IPS-20b (cell line): ENCODE data around the gene PLD5.
A peak's percentile ranks its signal among the peaks of the same experiment; 100 is the strongest.

Experiments
- H3K27ac ChIP-seq: one replicate; pipeline ENCODE4 v1.5.1; 2013; ENCODE audit warnings: low read length
- H3K27me3 ChIP-seq: 2 replicates; pipeline ENCODE4 v1.6.1; 2013; ENCODE audit warnings: mild to moderate bottlenecking, low read length, inconsistent platforms; ENCODE audit not compliant: insufficient read depth
- H3K36me3 ChIP-seq: 2 replicates; pipeline ENCODE4 v1.6.1; 2013; ENCODE audit warnings: low read depth, mild to moderate bottlenecking, inconsistent platforms, low read length, moderate library complexity; ENCODE audit not compliant: insufficient read depth
- H3K4me1 ChIP-seq: 2 replicates; pipeline ENCODE4 v1.6.1; 2013; ENCODE audit warnings: mild to moderate bottlenecking, control low read depth, inconsistent platforms, low read length, moderate library complexity; ENCODE audit not compliant: insufficient read depth
- H3K4me3 ChIP-seq: 2 replicates; pipeline ENCODE4 v1.5.1; 2013; ENCODE audit warnings: mild to moderate bottlenecking, low read length, inconsistent platforms
- H3K9ac ChIP-seq: 2 replicates; pipeline ENCODE4 v1.6.1; 2013; ENCODE audit warnings: low read depth, mild to moderate bottlenecking, inconsistent platforms, low read length, moderate library complexity
- H3K9me3 ChIP-seq: 2 replicates; pipeline ENCODE4 v1.6.1; 2013; ENCODE audit warnings: mild to moderate bottlenecking, low read depth, low read length, inconsistent platforms; ENCODE audit not compliant: insufficient read depth

Gene PLD5

DNA sequence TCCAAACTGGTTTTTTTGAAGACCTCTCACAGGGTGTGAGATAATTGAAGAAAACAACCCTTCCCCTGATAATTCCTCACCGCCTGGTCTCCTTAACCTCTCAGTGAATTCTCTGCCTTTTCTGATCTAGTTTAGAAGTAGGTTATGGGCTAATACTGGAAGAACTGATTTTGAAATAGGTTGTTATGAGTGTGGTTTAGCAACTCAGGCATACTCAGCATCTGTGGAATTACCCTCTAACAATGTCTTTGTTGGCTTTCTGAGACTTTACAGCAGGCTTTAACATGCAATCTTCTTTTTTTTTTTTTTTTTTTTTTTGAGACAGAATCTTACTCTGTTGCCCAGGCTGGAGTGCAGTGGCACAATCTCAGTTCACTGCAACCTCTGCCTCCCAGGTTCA is 10.3 kb upstream of the PLD5 start:
- no peaks in the 10 kb centered on the region for H3K4me1 ChIP-seq
- H3K27me3 ChIP-seq: no peaks in the 10 kb centered on the region
- no peak overlapping the region for H3K27ac ChIP-seq
- no peak overlapping the region for H3K4me3 ChIP-seq
- H3K36me3 ChIP-seq: no peaks in the 10 kb centered on the region
- H3K9me3 ChIP-seq: no peaks in the 10 kb centered on the region
- no peak overlapping the region for H3K9ac ChIP-seq

DNA sequence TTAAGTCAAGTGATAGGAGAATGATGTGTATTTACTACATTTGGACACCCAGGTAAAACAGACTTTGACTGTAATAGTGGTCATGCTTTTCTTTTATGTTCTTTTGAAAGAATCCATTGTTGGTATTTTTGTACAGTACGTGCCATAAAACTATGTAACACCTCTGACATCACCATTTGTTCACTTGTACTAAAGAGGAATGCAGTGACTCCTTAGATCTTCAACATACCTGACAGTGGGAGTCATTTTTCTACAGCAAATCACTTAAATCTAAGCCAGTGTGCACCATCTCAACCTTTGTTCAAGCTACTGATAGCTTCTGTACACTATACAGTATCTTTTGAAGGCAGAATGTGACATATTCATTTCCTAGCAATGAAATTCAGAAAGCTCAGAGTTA is 6.3 kb upstream of the PLD5 start:
- no peak overlapping the region for H3K9ac ChIP-seq

DNA sequence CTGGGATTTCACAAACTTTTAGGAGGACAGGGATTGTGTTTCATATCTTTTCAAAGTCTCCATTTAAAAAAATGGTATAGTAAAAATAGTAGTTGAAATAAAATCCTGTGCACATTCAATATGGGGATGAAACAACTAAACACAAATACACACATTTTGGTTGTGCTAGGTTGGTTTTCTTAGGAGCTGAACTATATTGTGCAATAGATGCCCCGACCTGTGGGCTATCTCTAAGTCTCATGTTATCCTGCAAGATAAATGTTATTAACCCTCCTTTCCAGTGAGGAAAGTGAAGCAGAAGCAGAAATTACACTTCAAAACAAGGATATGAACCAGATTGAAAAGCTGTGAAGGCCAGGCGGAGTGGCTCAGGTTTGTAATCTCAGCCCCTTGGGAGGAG is 1.3 kb upstream of the PLD5 start:
- Histone ChIP-seq H3K36me3 (no peaks in the 10 kb centered on the region), H3K4me1 (peaks cover 9% of the 10 kb centered on the region; the same call in 1 of the 2 replicates), H3K9me3 (no peaks in the 10 kb centered on the region), H3K27ac (no peak overlapping the region), H3K9ac (no peak overlapping the region; the same call in 1 of the 2 replicates), H3K4me3 (peak overlapping the region; percentile 73), H3K27me3 (peaks cover 53% of the 10 kb centered on the region)

More for the DNA sequence above, 6.3 kb upstream of the PLD5 start:
- Histone ChIP-seq H3K4me3 (no peak overlapping the region), H3K27me3 (peaks cover 12% of the 10 kb centered on the region), H3K27ac (no peak overlapping the region), H3K36me3 (no peaks in the 10 kb centered on the region), H3K4me1 (peaks cover under 1% of the 10 kb centered on the region; the same call in 1 of the 2 replicates), H3K9me3 (no peaks in the 10 kb centered on the region)

- H3K4me1 ChIP-seq: peaks cover 9% of the 10 kb centered on the region; the same call in 1 of the 2 replicates
- no peaks in the 10 kb centered on the region for H3K36me3 ChIP-seq
- no peak overlapping the region for H3K27ac ChIP-seq
- H3K4me3 ChIP-seq: peak overlapping the region; percentile 73
- peak overlapping the region; percentile 40; the same call in 1 of the 2 replicates for H3K9ac ChIP-seq
- H3K27me3 ChIP-seq: peaks cover 57% of the 10 kb centered on the region
- H3K9me3 ChIP-seq: no peaks in the 10 kb centered on the region
Observed at GRCh38 chr1:242525360-242525722, 844 bp upstream of the PLD5 start.

DNA sequence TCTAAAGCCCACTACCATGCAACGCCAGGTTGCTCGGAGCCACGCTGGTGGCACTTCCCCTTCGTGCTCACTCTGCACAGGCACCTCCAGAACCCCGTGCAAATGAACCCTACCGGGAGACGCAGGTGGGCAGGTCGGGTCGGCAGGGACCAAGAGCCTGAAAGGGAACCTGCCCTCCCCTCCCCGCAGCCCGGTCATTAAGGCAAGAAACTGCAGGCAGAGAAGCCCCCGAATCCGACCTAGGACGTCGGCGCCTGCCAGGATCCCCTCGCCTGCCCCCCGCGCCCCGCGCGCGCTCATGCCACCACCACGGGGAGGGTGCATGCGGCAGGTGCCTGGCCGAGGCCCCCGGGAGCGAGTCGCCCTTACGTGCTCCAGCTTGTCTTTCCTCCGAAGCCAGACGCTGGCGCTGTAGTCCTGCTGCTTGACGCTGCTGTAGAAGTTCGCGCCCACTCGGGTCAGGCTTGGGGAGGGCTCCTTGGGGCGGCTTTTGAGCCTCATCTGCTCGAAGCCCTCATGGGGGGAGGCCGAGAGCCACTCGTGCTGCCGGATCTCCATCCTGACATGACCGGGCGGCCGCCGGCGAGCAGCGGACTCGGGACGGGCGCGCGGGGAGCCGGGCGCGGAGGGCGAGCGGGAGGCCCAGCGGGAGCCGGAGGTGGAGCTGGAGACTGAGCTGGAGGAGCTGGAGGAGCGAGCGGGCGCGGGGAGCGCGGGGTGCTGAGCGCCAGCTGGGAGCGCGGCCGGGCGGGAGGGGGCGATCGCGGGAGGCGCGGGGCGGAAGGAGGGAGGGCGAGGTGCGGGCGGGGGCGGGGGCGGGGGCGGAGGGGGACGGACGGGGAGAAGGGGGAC is 552 bp downstream of the PLD5 start:
- peak overlapping the region; percentile 65; the same call in 1 of the 2 replicates for H3K9ac ChIP-seq
- peaks cover 62% of the 10 kb centered on the region for H3K27me3 ChIP-seq
- H3K4me1 ChIP-seq: peaks cover 15% of the 10 kb centered on the region; the same call in 1 of the 2 replicates
- no peak overlapping the region for H3K27ac ChIP-seq
- peak overlapping the region; percentile 86 for H3K4me3 ChIP-seq
- H3K9me3 ChIP-seq: no peaks in the 10 kb centered on the region
- no peaks in the 10 kb centered on the region for H3K36me3 ChIP-seq

GRCh38 chr1:242522996-242523718 is 1.3 kb downstream of the PLD5 start:
- Histone ChIP-seq H3K4me1 (peaks cover 16% of the 10 kb centered on the region; the same call in 1 of the 2 replicates), H3K27ac (no peak overlapping the region), H3K4me3 (peak overlapping the region; percentile 86), H3K27me3 (peaks cover 62% of the 10 kb centered on the region), H3K9ac (peak overlapping the region; percentile 65; the same call in 1 of the 2 replicates), H3K36me3 (no peaks in the 10 kb centered on the region), H3K9me3 (no peaks in the 10 kb centered on the region)

DNA sequence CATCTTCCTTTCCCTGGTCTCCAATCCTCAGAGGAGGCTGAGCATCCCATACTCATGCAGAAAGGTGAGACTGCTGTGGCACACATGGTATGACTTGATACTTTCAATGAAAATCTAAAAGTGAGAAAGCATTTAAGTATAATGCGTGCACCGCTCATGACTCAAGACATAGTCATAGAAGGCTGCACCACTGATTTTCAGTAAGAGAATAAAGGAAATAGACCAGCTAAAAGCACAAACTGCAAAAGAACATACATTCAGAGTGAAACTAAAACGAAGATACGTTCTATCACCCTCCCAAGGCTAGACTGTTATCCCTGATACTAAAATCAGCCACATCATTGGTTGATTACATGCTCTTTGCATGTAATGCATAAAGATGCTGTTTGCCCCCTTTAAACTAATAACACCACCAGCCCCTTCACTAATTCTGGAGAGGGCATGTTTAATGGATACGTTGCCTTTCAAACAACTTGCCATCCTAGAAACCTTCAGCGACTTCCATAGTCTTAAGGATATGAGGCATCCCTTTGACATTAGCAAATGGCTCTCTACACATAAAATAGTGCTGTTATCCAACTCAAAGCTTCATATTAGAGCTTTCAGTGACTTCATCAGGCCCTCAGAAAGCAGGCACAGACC is 2.1 kb downstream of the PLD5 start:
- Histone ChIP-seq H3K4me1 (peaks cover 16% of the 10 kb centered on the region; the same call in 1 of the 2 replicates), H3K27me3 (peaks cover 62% of the 10 kb centered on the region), H3K9ac (no peak overlapping the region), H3K36me3 (no peaks in the 10 kb centered on the region), H3K4me3 (peak overlapping the region; percentile 86; the same call in 1 of the 2 replicates), H3K9me3 (no peaks in the 10 kb centered on the region), H3K27ac (no peak overlapping the region)

- H3K9me3 ChIP-seq: peaks cover 7% of the 10 kb centered on the region
- peaks cover 7% of the 10 kb centered on the region; the same call in 1 of the 2 replicates for H3K4me1 ChIP-seq
- no peak overlapping the region for H3K27ac ChIP-seq
- peaks cover 7% of the 10 kb centered on the region; the same call in 1 of the 2 replicates for H3K27me3 ChIP-seq
- no peak overlapping the region for H3K4me3 ChIP-seq
- H3K9ac ChIP-seq: no peak overlapping the region
- no peaks in the 10 kb centered on the region for H3K36me3 ChIP-seq
Observed at GRCh38 chr1:242515555-242515954, 8.9 kb downstream of the PLD5 start.

GRCh38 chr1:242506724-242507123 is 17.8 kb downstream of the PLD5 start:
- Histone ChIP-seq H3K4me1 (no peaks in the 10 kb centered on the region), H3K36me3 (no peaks in the 10 kb centered on the region), H3K27me3 (no peaks in the 10 kb centered on the region), H3K9ac (no peak overlapping the region), H3K9me3 (no peaks in the 10 kb centered on the region), H3K27ac (no peak overlapping the region), H3K4me3 (no peak overlapping the region)

GRCh38 chr1:242489545-242489944 is 35.0 kb downstream of the PLD5 start:
- no peaks in the 10 kb centered on the region for H3K36me3 ChIP-seq
- H3K9ac ChIP-seq: no peak overlapping the region
- peaks cover 24% of the 10 kb centered on the region for H3K4me1 ChIP-seq
- H3K9me3 ChIP-seq: no peaks in the 10 kb centered on the region
- no peak overlapping the region for H3K27ac ChIP-seq
- H3K27me3 ChIP-seq: no peaks in the 10 kb centered on the region
- H3K4me3 ChIP-seq: peak overlapping the region; percentile 16; the same call in 1 of the 2 replicates

GRCh38 chr1:242477944-242478343 is 46.6 kb downstream of the PLD5 start:
- Histone ChIP-seq H3K4me1 (no peaks in the 10 kb centered on the region), H3K36me3 (no peaks in the 10 kb centered on the region), H3K9ac (no peak overlapping the region), H3K27ac (no peak overlapping the region), H3K4me3 (no peak overlapping the region), H3K27me3 (no peaks in the 10 kb centered on the region), H3K9me3 (peaks cover 3% of the 10 kb centered on the region; the same call in 1 of the 2 replicates)
